NCI-H1694 treated with DMSO at 0.1 percent for 48 hours (cell line): ENCODE measurements around the gene UGDH.

Source experiments
- DNase-seq: peaks from one replicate; lab custom pipeline; 2025; lab: John Stamatoyannopoulos, UW

Gene UGDH

DNA sequence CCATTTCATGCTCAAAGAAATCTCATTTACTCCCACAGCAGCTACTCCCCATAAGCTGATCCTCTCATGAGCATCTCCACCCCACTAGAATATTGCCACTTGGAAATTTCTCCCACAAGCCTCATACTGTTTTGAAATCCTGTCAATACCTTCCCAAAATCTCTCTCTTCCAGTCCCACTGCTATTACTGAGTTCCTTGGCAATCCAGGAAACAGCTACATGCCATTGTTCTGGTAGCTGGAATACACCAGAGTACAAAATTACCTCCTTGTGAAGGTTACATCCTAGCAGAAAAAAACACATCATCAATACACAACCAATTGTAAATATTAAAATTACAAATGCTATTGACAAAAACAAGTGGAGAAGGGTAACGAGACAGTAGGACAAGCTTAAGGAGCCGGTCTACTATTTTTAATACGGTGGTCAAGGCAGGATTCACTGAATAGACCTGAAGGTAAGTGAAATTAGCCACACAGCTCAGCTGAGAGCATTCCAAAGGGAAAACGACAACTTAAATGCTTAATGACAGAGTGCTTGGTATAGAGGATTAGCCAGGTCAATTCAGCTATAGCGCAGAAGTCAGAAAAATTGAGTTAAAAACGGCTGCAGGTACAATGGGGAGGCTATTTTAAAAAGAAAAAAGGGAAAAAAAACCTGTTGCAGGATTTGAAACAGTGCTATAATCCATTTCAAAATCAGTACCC lies 74.9 kb downstream of the UGDH start:
- no peak for DNase-seq

DNA sequence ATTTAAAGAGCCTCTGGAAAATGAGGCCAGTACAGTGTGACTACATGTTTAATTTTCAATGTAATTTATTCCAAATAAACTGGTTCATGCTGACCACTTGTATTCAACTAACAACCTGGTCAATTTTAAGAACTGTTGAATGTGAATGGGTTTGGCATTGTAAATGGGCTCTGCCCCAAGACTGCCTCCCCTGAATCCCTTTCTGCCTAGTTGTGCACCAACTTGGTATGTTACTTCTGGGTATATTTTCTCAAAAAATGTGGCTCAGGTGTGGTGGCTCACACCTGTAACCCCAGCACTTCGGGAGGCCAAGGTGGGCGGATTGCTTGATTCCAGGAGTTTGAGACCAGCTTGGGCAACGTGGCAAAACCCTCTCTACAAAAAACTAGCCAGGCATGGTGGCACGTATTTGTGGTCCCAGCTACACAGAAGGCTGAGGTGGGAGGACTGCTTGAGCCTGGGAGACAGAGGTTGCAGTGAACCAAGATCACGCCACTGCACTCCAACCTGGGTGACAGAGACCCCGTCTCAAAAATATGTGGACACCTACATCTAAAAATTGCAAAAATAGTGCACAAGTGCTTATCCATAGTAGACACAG lies 75.7 kb downstream of the UGDH start:
- DNase-seq, result no peak

DNA sequence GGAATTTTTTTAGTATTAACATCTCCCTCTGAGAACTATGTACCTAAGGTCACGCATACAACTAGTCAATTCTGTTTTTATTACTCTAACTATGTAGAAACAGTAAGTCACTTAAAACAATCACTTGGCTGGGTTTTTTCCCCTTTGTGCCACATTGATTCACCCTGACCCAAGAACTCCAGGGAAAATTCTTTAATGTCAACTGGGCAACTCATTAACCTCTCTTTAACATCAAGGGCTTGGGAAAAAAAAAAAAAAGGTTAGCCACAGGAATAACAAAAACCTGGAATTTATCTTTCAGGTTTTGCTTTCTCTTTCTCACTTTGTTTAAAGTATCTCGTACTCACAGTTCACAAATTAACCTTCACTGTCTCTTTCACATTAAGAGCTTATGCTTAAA lies 76.6 kb downstream of the UGDH start:
- no peak for DNase-seq
